ENCODE data around the gene GAS7.

Gene GAS7

DNA sequence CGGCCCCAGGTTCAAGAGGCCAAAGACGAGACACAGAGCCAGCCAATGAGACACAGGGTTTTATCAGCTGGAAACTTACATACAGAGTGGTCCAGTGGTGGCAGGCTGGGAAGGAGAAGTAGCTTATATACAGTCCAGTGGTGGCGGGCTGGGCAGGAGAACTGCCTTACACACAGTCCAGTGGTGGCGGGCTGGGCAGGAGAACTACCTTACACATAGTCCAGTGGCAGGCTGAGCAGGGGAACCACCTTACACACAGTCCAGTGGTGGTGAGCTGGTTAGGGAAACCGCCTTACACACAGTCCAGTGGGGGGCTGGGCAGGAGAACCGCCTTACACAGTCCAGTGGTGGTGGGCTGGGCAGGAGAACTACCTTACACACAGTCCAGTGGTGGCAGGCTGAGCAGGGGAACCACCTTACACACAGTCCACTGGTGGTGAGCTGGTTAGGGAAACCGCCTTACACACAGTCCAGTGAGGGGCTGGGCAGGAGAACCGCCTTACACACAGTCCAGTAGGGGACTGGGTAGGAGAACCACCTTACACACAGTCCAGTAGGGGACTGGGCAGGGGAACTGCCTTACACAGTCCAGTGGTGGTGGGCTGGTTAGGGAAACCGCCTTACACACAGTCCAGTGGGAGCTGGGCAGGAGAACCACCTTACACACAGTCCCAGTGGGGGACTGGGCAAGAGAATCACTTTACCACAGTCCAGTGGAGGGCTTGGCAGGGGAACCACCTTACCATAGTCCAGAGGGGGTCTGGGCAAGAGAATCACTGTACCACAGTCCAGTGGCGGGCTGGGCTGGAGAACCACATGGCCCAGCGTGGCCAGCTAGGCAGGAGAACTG, 90.9 kb downstream of the GAS7 start:
- Histone ChIP-seq H3K4me1 (ENCODE audit: insufficient read depth, low read length, severe bottlenecking) (no peaks in the 10 kb centered on the region), H3K4me3 (ENCODE audit: low read depth, low read length, poor library complexity, severe bottlenecking) (no peak overlapping the region), H4K20me1 (ENCODE audit: insufficient read depth, low read length) (no peaks in the 10 kb centered on the region), H3K27me3 (ENCODE audit: insufficient read depth, low read length) (no peaks in the 10 kb centered on the region), H3K27ac (ENCODE audit: low read depth, low read length, poor library complexity, severe bottlenecking) (no peak overlapping the region), H3F3A (ENCODE audit: insufficient read depth, low read length) (no peaks in the 10 kb centered on the region), H3K9me2 (ENCODE audit: low read depth, low read length) (no peaks in the 10 kb centered on the region), H3K79me2 (ENCODE audit: insufficient read depth, low read length) (no peaks in the 10 kb centered on the region), H3K4me2 (ENCODE audit: low read length) (no peak overlapping the region), H2AFZ (ENCODE audit: low read length) (no peak overlapping the region), H3K9ac (ENCODE audit: low read length) (no peak overlapping the region), H3K36me3 (ENCODE audit: insufficient read depth, low read length) (no peaks in the 10 kb centered on the region), H3K9me3 (ENCODE audit: low read length) (no peaks in the 10 kb centered on the region)
- TF ChIP-seq EZH2 (IDR thresholded peaks at IDR 0.05; ENCODE audit: borderline replicate concordance, low read length) (no peak), CTCF (IDR thresholded peaks at IDR 0.05; ENCODE audit: low read length) (no peak)

DNA sequence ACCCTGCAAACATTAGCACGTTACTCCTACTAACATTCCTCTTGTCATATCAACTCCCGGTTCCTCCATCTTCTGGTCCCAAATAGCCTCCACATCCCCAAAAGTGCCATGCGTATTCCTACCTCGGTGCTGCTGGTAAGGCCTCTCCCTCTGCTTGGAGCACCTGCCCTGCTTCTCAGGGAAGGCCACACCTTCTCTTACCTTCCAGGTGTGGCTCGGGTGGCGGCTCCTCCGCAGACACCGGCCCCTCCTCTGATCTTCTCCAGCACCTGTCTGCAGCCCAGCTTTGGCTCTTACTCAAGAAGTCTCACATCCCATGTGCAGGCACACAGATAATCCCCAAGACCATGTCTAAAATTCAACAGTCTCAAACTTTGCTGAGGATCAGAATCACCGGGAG, 92.3 kb downstream of the GAS7 start:
- H3K4me1 ChIP-seq (ENCODE audit: insufficient read depth, low read length, severe bottlenecking): no peaks in the 10 kb centered on the region
- H3K4me3 ChIP-seq (ENCODE audit: low read depth, low read length, poor library complexity, severe bottlenecking): no peak overlapping the region
- no peaks in the 10 kb centered on the region for H3K79me2 ChIP-seq (ENCODE audit: insufficient read depth, low read length)
- H3K36me3 ChIP-seq (ENCODE audit: insufficient read depth, low read length): no peaks in the 10 kb centered on the region
- H3K27ac ChIP-seq (ENCODE audit: low read depth, low read length, poor library complexity, severe bottlenecking): no peak overlapping the region
- H3K4me2 ChIP-seq (ENCODE audit: low read length): no peak overlapping the region
- H4K20me1 ChIP-seq (ENCODE audit: insufficient read depth, low read length): no peaks in the 10 kb centered on the region
- H2AFZ ChIP-seq (ENCODE audit: low read length): no peak overlapping the region
- no peak overlapping the region for H3K9ac ChIP-seq (ENCODE audit: low read length)
- H3K9me2 ChIP-seq (ENCODE audit: low read depth, low read length): no peaks in the 10 kb centered on the region
- no peaks in the 10 kb centered on the region for H3F3A ChIP-seq (ENCODE audit: insufficient read depth, low read length)
- no peaks in the 10 kb centered on the region for H3K9me3 ChIP-seq (ENCODE audit: low read length)
- no peaks in the 10 kb centered on the region for H3K27me3 ChIP-seq (ENCODE audit: insufficient read depth, low read length)
- no peak for TF ChIP-seq CTCF (IDR thresholded peaks at IDR 0.05; ENCODE audit: low read length)
- no peak for TF ChIP-seq EZH2 (IDR thresholded peaks at IDR 0.05; ENCODE audit: borderline replicate concordance, low read length)

DNA sequence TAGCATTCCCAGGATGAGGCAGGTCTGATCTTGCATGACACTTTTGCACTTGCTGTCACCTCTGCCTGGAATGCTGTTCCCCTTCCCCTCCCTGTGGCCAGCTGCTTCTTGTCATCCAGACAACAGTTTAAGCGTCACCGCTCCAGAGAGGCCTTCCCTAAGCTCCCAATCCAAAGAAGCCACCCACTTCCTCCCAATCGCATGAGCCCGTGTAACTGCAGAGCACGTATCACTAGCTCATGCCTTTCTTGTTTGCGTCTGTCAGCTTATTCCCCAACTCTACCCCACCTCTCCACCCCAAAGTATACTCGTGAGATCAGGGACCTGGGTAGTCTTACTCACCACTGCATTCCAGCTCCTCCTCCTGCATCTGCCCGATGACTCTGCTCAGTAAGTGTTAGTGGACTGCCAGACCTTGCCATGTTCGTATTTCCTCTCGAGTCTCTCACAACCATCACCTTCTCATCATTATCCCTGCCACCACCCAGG, 92.8 kb downstream of the GAS7 start:
- Histone ChIP-seq H2AFZ (ENCODE audit: low read length) (no peak overlapping the region), H3K9me2 (ENCODE audit: low read depth, low read length) (no peaks in the 10 kb centered on the region), H4K20me1 (ENCODE audit: insufficient read depth, low read length) (no peaks in the 10 kb centered on the region), H3K27ac (ENCODE audit: low read depth, low read length, poor library complexity, severe bottlenecking) (no peak overlapping the region), H3K9ac (ENCODE audit: low read length) (no peak overlapping the region), H3K4me3 (ENCODE audit: low read depth, low read length, poor library complexity, severe bottlenecking) (no peak overlapping the region), H3K36me3 (ENCODE audit: insufficient read depth, low read length) (no peaks in the 10 kb centered on the region), H3K9me3 (ENCODE audit: low read length) (no peaks in the 10 kb centered on the region), H3K79me2 (ENCODE audit: insufficient read depth, low read length) (no peaks in the 10 kb centered on the region), H3K4me1 (ENCODE audit: insufficient read depth, low read length, severe bottlenecking) (no peaks in the 10 kb centered on the region), H3K27me3 (ENCODE audit: insufficient read depth, low read length) (no peaks in the 10 kb centered on the region), H3K4me2 (ENCODE audit: low read length) (no peak overlapping the region), H3F3A (ENCODE audit: insufficient read depth, low read length) (no peaks in the 10 kb centered on the region)
- TF ChIP-seq EZH2 (IDR thresholded peaks at IDR 0.05; ENCODE audit: borderline replicate concordance, low read length) (no peak), CTCF (IDR thresholded peaks at IDR 0.05; ENCODE audit: low read length) (no peak)
